Suprapubic skin (tissue), 4 donors: ENCODE results near the gene KL.

Experiments used
- POLR2A ChIP-seq, 2 donors: fragments of 450-650 bp; IDR thresholded peaks; one replicate each; pipeline ENCODE4 v1.6.1; 2017; ENCODE audit warnings: antibody characterized with exemption in 2 of 2, mild to moderate bottlenecking in 2 of 2, moderate library complexity in 2 of 2
- POLR2AphosphoS5 ChIP-seq, 3 donors: sonication (generic); formaldehyde crosslinking; IDR thresholded peaks; one replicate each; pipeline ENCODE4 v1.6.1; 2017; ENCODE audit warnings: antibody characterized with exemption in 3 of 3
- TF ChIP-seq, protein P1 (sequence below), 2 donors: fragments of 200-600 bp in 1 of 2; fragments of 450-650 bp in 1 of 2; sonication (generic) in 1 of 2; IDR thresholded peaks; one replicate each; pipeline ENCODE4 v1.5.1; 2016 to 2019; ENCODE audit warnings: antibody characterized with exemption in 2 of 2, mild to moderate bottlenecking in 1 of 2, moderate library complexity in 1 of 2

DNA sequence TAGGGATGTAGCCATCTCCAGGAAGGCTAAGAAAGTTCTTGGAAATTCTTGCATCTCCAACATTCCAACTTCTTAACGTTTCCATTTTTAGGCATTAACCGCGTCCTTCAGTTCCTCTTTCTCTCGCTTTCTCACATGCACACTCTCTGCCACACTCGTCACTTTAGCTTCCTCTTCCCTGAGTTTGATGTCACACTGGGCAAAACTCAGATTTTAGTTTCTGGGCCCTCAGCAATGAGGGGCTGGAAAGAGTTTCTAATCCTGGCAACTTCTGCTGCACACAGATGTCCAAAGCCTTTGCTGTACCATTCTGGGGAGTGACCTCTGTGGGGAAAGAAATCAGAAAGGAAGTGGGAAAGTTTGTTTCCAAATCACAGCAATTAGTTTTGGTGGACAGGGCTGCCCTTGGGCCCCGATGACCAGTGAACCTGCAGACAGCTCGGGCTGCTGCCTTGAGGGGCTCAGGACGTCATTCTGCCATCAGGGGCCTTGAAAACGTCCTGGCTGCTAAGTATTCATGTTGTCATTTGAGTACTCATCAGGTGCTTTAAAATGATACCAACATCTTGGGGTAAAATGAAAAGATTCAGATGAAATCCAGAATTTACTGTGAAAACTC, 89.3 kb downstream of the KL start:
- TF ChIP-seq, protein P1, sequence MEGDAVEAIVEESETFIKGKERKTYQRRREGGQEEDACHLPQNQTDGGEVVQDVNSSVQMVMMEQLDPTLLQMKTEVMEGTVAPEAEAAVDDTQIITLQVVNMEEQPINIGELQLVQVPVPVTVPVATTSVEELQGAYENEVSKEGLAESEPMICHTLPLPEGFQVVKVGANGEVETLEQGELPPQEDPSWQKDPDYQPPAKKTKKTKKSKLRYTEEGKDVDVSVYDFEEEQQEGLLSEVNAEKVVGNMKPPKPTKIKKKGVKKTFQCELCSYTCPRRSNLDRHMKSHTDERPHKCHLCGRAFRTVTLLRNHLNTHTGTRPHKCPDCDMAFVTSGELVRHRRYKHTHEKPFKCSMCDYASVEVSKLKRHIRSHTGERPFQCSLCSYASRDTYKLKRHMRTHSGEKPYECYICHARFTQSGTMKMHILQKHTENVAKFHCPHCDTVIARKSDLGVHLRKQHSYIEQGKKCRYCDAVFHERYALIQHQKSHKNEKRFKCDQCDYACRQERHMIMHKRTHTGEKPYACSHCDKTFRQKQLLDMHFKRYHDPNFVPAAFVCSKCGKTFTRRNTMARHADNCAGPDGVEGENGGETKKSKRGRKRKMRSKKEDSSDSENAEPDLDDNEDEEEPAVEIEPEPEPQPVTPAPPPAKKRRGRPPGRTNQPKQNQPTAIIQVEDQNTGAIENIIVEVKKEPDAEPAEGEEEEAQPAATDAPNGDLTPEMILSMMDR (IDR thresholded peaks at IDR 0.05) = no peak
- no peak for TF ChIP-seq POLR2AphosphoS5 (IDR thresholded peaks at IDR 0.05)
- TF ChIP-seq POLR2A (IDR thresholded peaks at IDR 0.05) = no peak
